ENCODE measurements around the gene TBXAS1.

The TBXAS1 gene

DNA sequence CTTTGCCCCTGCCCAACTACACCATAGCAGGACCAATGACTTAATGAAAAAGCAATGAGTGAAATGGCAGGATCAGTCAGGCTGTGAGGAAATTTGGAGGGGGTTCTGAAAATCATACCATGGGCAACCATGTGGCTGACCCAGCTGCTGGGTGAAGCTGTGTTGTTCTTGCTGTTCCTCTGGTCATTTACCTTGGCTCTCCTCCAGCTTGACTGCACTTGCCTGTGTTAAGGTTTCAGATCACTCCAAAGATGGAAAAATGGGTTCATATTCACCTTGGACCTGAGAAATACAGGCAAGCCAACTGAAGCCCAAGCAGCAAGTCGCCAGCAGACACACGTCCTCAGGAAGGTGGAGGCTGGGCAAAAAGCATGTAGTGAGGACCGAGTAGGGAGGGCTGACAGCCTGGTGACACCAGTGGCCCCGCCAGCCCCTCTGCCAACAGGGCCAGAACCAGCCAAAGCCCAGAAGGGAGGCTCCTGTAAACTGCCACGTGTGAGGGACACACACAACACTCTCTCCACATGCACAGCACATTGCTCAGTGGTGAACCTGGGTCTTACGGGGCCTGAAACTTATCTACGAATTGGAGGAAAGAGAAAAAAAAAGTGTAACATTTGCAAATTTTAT lies 193.6 kb downstream of the TBXAS1 start:
- Histone ChIP-seq H3K9ac (ENCODE audit: low read length) (no peak overlapping the region), H3K9me3 (ENCODE audit: control insufficient read depth, low read length) (no peaks in the 10 kb centered on the region), H3K27me3 (replicated peaks; ENCODE audit: control insufficient read depth, insufficient read depth, low read length) (peaks cover 3% of the 10 kb centered on the region), H3K4me1 (ENCODE audit: control insufficient read depth, insufficient read depth, low read length) (no peaks in the 10 kb centered on the region), H3K4me3 (ENCODE audit: low read length) (no peak overlapping the region), H3K36me3 (ENCODE audit: control insufficient read depth, insufficient read depth, low read length, severe bottlenecking) (peaks cover 32% of the 10 kb centered on the region)
- DNase-seq (ENCODE audit: low read depth) = peak; percentile 38

GRCh38 chr7:140023728-140024127 lies 194.7 kb downstream of the TBXAS1 start:
- Histone ChIP-seq H3K4me3 (ENCODE audit: low read length) (no peak overlapping the region), H3K27me3 (replicated peaks; ENCODE audit: control insufficient read depth, insufficient read depth, low read length) (no peaks in the 10 kb centered on the region), H3K9ac (ENCODE audit: low read length) (no peak overlapping the region), H3K9me3 (ENCODE audit: control insufficient read depth, low read length) (no peaks in the 10 kb centered on the region), H3K4me1 (ENCODE audit: control insufficient read depth, insufficient read depth, low read length) (no peaks in the 10 kb centered on the region), H3K36me3 (ENCODE audit: control insufficient read depth, insufficient read depth, low read length, severe bottlenecking) (peaks cover 35% of the 10 kb centered on the region)
- no peak for DNase-seq (ENCODE audit: low read depth)

- Histone ChIP-seq H3K9ac (ENCODE audit: low read length) (no peak overlapping the region), H3K9me3 (ENCODE audit: control insufficient read depth, low read length) (no peaks in the 10 kb centered on the region), H3K36me3 (ENCODE audit: control insufficient read depth, insufficient read depth, low read length, severe bottlenecking) (peaks cover 35% of the 10 kb centered on the region), H3K4me1 (ENCODE audit: control insufficient read depth, insufficient read depth, low read length) (no peaks in the 10 kb centered on the region), H3K4me3 (ENCODE audit: low read length) (no peak overlapping the region), H3K27me3 (replicated peaks; ENCODE audit: control insufficient read depth, insufficient read depth, low read length) (no peaks in the 10 kb centered on the region)
- no peak for DNase-seq (ENCODE audit: low read depth)
Observed at GRCh38 chr7:140024585-140024984, 195.5 kb downstream of the TBXAS1 start.

DNA sequence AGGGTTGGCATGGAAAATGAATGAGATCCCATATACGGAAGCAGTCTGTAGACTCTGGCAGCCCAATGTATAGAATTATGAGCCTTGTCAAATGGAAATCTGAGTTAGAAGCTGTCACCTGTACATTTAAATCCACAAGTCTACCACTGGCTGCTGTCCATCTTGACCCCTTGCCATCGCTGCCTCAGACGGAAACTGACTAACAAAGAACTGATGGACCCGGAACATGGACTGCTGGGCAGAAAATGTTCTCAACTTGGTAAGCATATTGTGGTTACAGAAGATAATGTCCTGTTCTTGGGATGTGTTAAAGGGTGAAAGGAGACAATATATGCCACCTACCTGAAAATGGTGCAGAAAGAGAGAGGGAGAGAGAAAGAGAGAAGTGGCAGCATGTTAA lies 196.2 kb downstream of the TBXAS1 start:
- no peaks in the 10 kb centered on the region for H3K4me1 ChIP-seq (ENCODE audit: control insufficient read depth, insufficient read depth, low read length)
- H3K9me3 ChIP-seq (ENCODE audit: control insufficient read depth, low read length) = no peaks in the 10 kb centered on the region
- no peak overlapping the region for H3K9ac ChIP-seq (ENCODE audit: low read length)
- H3K27me3 ChIP-seq (replicated peaks; ENCODE audit: control insufficient read depth, insufficient read depth, low read length) = no peaks in the 10 kb centered on the region
- DNase-seq (ENCODE audit: low read depth) = no peak
- peaks cover 35% of the 10 kb centered on the region for H3K36me3 ChIP-seq (ENCODE audit: control insufficient read depth, insufficient read depth, low read length, severe bottlenecking)
- no peak overlapping the region for H3K4me3 ChIP-seq (ENCODE audit: low read length)

DNA sequence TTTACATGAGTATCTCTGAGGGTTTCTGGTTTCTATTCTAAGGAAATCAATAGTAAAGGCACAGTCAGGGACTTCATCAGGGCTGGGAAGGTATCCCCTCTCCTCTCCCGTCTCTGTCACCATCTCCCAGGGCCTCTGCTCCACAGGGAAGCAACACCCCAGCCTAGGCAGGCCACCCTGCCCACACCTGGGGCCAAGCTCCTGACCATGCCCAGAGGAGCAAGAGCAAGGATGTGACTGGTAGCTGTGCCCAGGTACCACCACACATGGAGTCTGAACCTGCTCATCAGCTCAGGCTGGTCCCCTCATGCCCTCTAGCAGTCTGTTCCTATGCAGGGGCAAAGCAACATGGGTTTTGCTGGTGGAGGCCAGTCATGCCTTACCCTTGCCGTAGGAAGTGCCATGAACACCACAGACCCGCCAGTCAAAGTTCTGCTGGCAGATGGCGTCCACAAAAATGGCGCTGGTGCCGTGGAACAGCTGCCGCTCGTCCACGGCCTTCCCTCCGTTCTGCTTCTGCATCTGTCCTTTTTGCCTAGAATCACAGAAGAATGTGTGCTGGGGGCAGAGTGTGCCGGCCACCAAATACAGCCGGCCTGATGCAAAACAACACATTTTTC lies 196.9 kb downstream of the TBXAS1 start:
- H3K9me3 ChIP-seq (ENCODE audit: control insufficient read depth, low read length) = no peaks in the 10 kb centered on the region
- H3K4me1 ChIP-seq (ENCODE audit: control insufficient read depth, insufficient read depth, low read length) = no peaks in the 10 kb centered on the region
- DNase-seq (ENCODE audit: low read depth) = no peak
- peaks cover 35% of the 10 kb centered on the region for H3K36me3 ChIP-seq (ENCODE audit: control insufficient read depth, insufficient read depth, low read length, severe bottlenecking)
- H3K4me3 ChIP-seq (ENCODE audit: low read length) = no peak overlapping the region
- no peaks in the 10 kb centered on the region for H3K27me3 ChIP-seq (replicated peaks; ENCODE audit: control insufficient read depth, insufficient read depth, low read length)
- H3K9ac ChIP-seq (ENCODE audit: low read length) = no peak overlapping the region

- no peaks in the 10 kb centered on the region for H3K27me3 ChIP-seq (replicated peaks; ENCODE audit: control insufficient read depth, insufficient read depth, low read length)
- H3K9me3 ChIP-seq (ENCODE audit: control insufficient read depth, low read length) = no peaks in the 10 kb centered on the region
- no peak overlapping the region for H3K9ac ChIP-seq (ENCODE audit: low read length)
- no peak overlapping the region for H3K4me3 ChIP-seq (ENCODE audit: low read length)
- DNase-seq (ENCODE audit: low read depth) = no peak
- peaks cover 35% of the 10 kb centered on the region for H3K36me3 ChIP-seq (ENCODE audit: control insufficient read depth, insufficient read depth, low read length, severe bottlenecking)
- peaks cover 2% of the 10 kb centered on the region for H3K4me1 ChIP-seq (ENCODE audit: control insufficient read depth, insufficient read depth, low read length)
Observed at GRCh38 chr7:140026935-140027334, 197.9 kb downstream of the TBXAS1 start.

DNA sequence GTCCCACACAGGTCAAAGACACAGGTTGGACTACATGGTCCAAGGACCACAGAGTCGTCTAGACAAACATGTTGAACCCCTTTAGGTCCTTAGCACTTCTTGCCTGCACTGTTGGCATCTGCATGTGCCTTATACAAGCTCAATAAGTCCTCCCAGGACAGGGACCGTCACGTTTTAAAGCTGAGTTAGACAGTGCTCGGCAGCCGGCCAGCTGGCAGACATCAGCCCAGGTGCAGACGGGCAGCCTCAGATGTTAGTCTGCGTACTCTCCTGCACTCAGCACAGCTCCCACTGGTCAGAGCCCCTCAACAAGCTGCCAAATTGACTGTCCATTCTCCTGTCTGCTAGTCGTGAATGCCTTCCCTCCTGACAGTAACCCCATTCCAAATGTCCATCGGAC lies 198.8 kb downstream of the TBXAS1 start:
- H3K4me1 ChIP-seq (ENCODE audit: control insufficient read depth, insufficient read depth, low read length) = peaks cover 3% of the 10 kb centered on the region
- no peak for DNase-seq (ENCODE audit: low read depth)
- no peaks in the 10 kb centered on the region for H3K9me3 ChIP-seq (ENCODE audit: control insufficient read depth, low read length)
- no peak overlapping the region for H3K4me3 ChIP-seq (ENCODE audit: low read length)
- peaks cover 35% of the 10 kb centered on the region for H3K36me3 ChIP-seq (ENCODE audit: control insufficient read depth, insufficient read depth, low read length, severe bottlenecking)
- no peak overlapping the region for H3K9ac ChIP-seq (ENCODE audit: low read length)
- H3K27me3 ChIP-seq (replicated peaks; ENCODE audit: control insufficient read depth, insufficient read depth, low read length) = no peaks in the 10 kb centered on the region

DNA sequence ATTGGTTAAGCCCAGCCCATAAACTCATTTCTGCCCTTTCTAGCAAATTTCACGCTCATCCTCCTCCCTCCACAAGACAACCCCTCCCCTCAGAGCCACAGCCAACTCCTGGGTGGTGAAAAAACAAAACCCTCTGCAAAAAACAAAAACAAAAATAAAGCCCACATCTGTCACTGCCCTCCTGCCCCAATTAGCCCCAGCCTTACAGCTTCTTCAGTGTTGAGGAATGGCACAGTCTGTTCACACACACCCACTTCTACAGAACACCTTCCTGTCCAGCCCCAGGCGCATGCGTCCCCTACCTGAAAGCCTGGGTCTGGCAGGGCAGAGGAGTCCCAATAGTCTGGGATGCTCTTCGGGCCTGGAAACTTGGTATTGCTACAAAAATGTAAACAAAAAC lies 199.2 kb downstream of the TBXAS1 start:
- Histone ChIP-seq H3K36me3 (ENCODE audit: control insufficient read depth, insufficient read depth, low read length, severe bottlenecking) (peaks cover 33% of the 10 kb centered on the region), H3K9me3 (ENCODE audit: control insufficient read depth, low read length) (no peaks in the 10 kb centered on the region), H3K27me3 (replicated peaks; ENCODE audit: control insufficient read depth, insufficient read depth, low read length) (no peaks in the 10 kb centered on the region), H3K4me1 (ENCODE audit: control insufficient read depth, insufficient read depth, low read length) (peaks cover 6% of the 10 kb centered on the region), H3K9ac (ENCODE audit: low read length) (no peak overlapping the region), H3K4me3 (ENCODE audit: low read length) (no peak overlapping the region)
- DNase-seq (ENCODE audit: low read depth) = no peak

DNA sequence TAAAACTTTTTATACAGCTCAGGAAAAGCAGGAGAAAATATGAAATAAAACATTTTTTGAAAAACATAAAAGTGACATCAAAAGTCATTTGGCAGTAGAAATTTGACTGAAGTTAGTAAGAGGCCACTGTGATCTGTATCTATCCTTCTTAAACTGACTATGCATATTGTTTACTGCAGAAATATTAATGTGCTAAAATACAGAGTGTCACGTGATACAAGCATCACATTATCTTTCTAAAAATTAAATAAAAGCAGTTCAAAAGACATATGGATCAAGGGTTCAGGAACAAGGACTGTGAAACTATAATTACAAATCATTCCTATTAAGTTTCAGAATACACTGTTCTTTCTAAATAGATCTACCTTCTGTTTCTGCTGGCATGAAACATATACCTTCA lies 200.0 kb downstream of the TBXAS1 start:
- Histone ChIP-seq H3K36me3 (ENCODE audit: control insufficient read depth, insufficient read depth, low read length, severe bottlenecking) (peaks cover 26% of the 10 kb centered on the region), H3K27me3 (replicated peaks; ENCODE audit: control insufficient read depth, insufficient read depth, low read length) (no peaks in the 10 kb centered on the region), H3K9ac (ENCODE audit: low read length) (no peak overlapping the region), H3K4me3 (ENCODE audit: low read length) (no peak overlapping the region), H3K9me3 (ENCODE audit: control insufficient read depth, low read length) (no peaks in the 10 kb centered on the region), H3K4me1 (ENCODE audit: control insufficient read depth, insufficient read depth, low read length) (peaks cover 14% of the 10 kb centered on the region)
- DNase-seq (ENCODE audit: low read depth) = no peak

- H3K27me3 ChIP-seq (replicated peaks; ENCODE audit: control insufficient read depth, insufficient read depth, low read length) = no peaks in the 10 kb centered on the region
- H3K9me3 ChIP-seq (ENCODE audit: control insufficient read depth, low read length) = no peaks in the 10 kb centered on the region
- H3K4me1 ChIP-seq (ENCODE audit: control insufficient read depth, insufficient read depth, low read length) = peaks cover 23% of the 10 kb centered on the region
- H3K4me3 ChIP-seq (ENCODE audit: low read length) = no peak overlapping the region
- DNase-seq (ENCODE audit: low read depth) = peak; percentile 31
- H3K36me3 ChIP-seq (ENCODE audit: control insufficient read depth, insufficient read depth, low read length, severe bottlenecking) = peaks cover 14% of the 10 kb centered on the region
- H3K9ac ChIP-seq (ENCODE audit: low read length) = no peak overlapping the region
Observed at GRCh38 chr7:140031364-140031763, 202.3 kb downstream of the TBXAS1 start.

DNA sequence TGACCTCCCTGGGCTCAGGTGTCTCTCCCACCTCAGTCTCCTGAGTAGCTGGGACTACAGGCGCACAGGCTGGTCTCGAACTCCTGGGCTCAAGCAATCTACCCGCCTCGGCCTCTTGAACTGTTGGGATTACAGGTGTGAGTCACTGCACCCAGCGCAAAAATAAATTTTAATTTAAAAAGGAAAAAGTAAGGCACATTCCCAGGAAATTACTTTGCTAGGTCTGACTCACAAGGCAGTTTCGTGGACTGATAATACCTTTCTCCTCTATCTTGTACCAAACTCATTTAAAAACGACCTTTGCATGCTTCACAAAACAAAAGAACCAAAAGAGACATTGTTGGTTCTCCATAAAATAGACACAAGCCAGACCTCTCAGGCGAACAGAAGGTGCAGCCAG lies 204.0 kb downstream of the TBXAS1 start:
- no peak overlapping the region for H3K9ac ChIP-seq (ENCODE audit: low read length)
- H3K9me3 ChIP-seq (ENCODE audit: control insufficient read depth, low read length) = no peaks in the 10 kb centered on the region
- no peaks in the 10 kb centered on the region for H3K27me3 ChIP-seq (replicated peaks; ENCODE audit: control insufficient read depth, insufficient read depth, low read length)
- H3K4me1 ChIP-seq (ENCODE audit: control insufficient read depth, insufficient read depth, low read length) = peaks cover 23% of the 10 kb centered on the region
- DNase-seq (ENCODE audit: low read depth) = peak; percentile 13
- peaks cover 6% of the 10 kb centered on the region for H3K36me3 ChIP-seq (ENCODE audit: control insufficient read depth, insufficient read depth, low read length, severe bottlenecking)
- no peak overlapping the region for H3K4me3 ChIP-seq (ENCODE audit: low read length)

Measured in adipocyte (in vitro differentiated cells).